Measurements from ENCODE around the gene IGLL1.

- TF ChIP-seq CTCF (IDR thresholded peaks at IDR 0.05) (no peak), POLR2A (IDR thresholded peaks at IDR 0.05) (no peak)
These were observed 45.0 kb downstream of the IGLL1 start for GRCh38 chr22:23534851-23535717.

Data from testis (tissue), 2 donors.